C4-2B (cell line): ENCODE results near the gene TRAF3IP3.

Experiments
- CTCF ChIP-seq: fragments of 450-650 bp; conservative IDR thresholded peaks from 2 replicates; pipeline ENCODE4 v1.5.1; 2017; ENCODE audit warnings: mild to moderate bottlenecking
- ZFX ChIP-seq: fragments of 450-650 bp; IDR thresholded peaks from 2 replicates; pipeline ENCODE4 v1.6.1; 2017

- TF ChIP-seq CTCF (no peak), ZFX (no peak)
Measured at GRCh38 chr1:209710847-209711246, 45.0 kb upstream of the TRAF3IP3 start.
